Measurements from ENCODE around the gene UCK2. TPM values are rescaled to one million over a fixed set of nuclear protein-coding genes. Genes with fewer than 3 reads are reported as not detected.

The UCK2 gene
- total RNA-seq, 1 donor from 2014 or later = 44.2 TPM

DNA sequence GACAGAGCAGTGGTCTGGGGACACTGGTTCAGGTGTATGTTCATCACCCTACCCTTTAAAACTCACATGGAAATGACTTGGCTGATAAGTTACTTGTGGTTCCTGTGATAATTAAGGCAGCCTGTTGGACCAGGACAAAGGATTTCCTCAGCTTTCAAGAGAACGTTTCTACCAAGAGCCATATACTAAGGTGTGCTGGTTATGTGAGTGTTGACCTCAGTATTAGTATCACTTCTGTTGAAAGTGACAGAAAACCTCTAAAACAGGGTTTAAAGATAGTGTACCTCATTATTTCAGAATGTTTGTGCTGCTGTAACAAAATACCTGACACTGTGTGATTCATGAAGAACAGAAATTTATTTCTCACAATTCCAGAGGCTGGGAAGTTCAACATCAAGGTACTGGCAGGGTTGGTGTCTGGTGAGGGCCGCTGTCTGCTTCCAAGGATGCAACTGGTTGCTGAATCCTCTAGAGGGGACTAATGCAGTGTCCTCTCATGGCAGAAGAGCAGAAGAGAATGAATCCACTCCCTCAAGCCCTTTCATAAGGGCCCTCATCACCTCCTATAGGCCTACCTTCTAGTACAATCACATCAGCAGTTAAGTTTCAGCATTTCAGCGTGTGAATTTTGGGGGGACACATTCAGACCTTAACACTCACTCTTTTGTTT, 54.9 kb downstream of the UCK2 start:
- peaks cover 3% of the 10 kb centered on the region for H3K36me3 Mint-ChIP-seq (ENCODE audit: low read depth)
- H3K4me1 Mint-ChIP-seq (ENCODE audit: low read depth) = peaks cover 37% of the 10 kb centered on the region
- no peak overlapping the region for H3K27ac Mint-ChIP-seq (ENCODE audit: unreplicated experiment)
- TF ChIP-seq, protein P1, sequence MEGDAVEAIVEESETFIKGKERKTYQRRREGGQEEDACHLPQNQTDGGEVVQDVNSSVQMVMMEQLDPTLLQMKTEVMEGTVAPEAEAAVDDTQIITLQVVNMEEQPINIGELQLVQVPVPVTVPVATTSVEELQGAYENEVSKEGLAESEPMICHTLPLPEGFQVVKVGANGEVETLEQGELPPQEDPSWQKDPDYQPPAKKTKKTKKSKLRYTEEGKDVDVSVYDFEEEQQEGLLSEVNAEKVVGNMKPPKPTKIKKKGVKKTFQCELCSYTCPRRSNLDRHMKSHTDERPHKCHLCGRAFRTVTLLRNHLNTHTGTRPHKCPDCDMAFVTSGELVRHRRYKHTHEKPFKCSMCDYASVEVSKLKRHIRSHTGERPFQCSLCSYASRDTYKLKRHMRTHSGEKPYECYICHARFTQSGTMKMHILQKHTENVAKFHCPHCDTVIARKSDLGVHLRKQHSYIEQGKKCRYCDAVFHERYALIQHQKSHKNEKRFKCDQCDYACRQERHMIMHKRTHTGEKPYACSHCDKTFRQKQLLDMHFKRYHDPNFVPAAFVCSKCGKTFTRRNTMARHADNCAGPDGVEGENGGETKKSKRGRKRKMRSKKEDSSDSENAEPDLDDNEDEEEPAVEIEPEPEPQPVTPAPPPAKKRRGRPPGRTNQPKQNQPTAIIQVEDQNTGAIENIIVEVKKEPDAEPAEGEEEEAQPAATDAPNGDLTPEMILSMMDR (IDR thresholded peaks at IDR 0.05) = no peak
- no peak for DNase-seq (ENCODE audit: low spot score)
- no peak overlapping the region for H3K4me3 Mint-ChIP-seq (ENCODE audit: unreplicated experiment)
- H3K9me3 Mint-ChIP-seq (ENCODE audit: low read depth) = peaks cover 8% of the 10 kb centered on the region
- no peaks in the 10 kb centered on the region for H3K27me3 Mint-ChIP-seq (ENCODE audit: low read depth)

DNA sequence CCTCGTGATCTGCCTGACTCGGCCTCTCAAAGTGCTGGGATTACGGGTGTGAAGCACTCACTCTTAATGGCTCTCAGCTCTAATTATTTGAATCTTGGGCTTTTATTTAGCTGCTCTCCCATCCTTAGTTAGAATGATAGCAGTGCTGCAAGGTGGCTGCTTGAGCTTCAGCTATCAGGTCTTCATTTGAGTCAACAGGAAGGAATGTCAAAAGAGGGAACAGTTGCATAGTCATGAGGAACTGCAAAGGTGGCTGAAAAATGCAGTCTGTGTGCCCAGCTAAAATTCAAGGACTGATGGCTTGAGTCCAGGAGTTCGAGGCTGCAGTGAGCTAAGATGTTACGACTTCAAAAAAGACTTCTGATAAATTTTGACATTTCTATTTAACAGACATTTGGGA, 55.6 kb downstream of the UCK2 start:
- no peaks in the 10 kb centered on the region for H3K27me3 Mint-ChIP-seq (ENCODE audit: low read depth)
- H3K4me1 Mint-ChIP-seq (ENCODE audit: low read depth) = peaks cover 39% of the 10 kb centered on the region
- H3K27ac Mint-ChIP-seq (ENCODE audit: unreplicated experiment) = peak overlapping the region; percentile 55
- H3K36me3 Mint-ChIP-seq (ENCODE audit: low read depth) = peaks cover under 1% of the 10 kb centered on the region
- TF ChIP-seq, protein P1 (IDR thresholded peaks at IDR 0.05) = no peak
- no peak for DNase-seq (ENCODE audit: low spot score)
- H3K9me3 Mint-ChIP-seq (ENCODE audit: low read depth) = peaks cover under 1% of the 10 kb centered on the region
- H3K4me3 Mint-ChIP-seq (ENCODE audit: unreplicated experiment) = no peak overlapping the region

DNA sequence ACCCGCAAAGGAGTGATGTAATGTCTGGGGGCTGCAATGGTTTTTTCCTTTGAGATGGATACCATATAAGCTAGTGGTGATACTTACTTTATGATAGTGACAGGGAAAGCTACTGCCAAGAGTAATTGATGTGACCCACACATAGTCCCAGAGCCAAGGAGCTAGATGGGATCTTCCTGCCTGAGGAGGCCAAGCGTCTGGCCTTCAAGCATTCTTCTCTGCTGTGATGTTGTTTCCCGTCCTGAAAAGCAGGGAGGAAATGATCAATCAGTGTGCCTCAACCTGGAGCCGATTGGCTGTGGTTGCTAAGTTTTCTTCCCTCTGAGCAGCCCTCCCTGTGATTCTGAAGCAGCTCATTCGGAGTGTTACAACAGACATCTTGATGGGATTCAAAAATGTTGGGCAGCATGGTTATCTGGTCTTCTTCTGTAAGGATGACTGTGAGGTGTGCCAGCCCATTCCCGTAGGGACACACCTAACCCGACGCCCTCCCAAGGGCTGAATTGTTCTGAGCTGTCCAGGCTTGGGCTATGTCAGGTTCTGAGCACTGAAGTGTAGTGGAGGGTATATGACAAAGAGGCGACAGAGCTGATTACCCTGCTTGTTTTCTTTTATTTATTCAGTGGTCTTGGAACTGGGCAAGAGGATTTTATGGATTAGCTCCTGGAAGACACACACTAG, 56.7 kb downstream of the UCK2 start:
- Mint-ChIP-seq H3K4me1 (ENCODE audit: low read depth) (peaks cover 42% of the 10 kb centered on the region), H3K36me3 (ENCODE audit: low read depth) (no peaks in the 10 kb centered on the region), H3K27me3 (ENCODE audit: low read depth) (no peaks in the 10 kb centered on the region), H3K9me3 (ENCODE audit: low read depth) (no peaks in the 10 kb centered on the region), H3K27ac (ENCODE audit: unreplicated experiment) (peak overlapping the region; percentile 54), H3K4me3 (ENCODE audit: unreplicated experiment) (no peak overlapping the region)
- no peak for DNase-seq (ENCODE audit: low spot score)
- TF ChIP-seq, protein P1 (IDR thresholded peaks at IDR 0.05) = no peak

DNA sequence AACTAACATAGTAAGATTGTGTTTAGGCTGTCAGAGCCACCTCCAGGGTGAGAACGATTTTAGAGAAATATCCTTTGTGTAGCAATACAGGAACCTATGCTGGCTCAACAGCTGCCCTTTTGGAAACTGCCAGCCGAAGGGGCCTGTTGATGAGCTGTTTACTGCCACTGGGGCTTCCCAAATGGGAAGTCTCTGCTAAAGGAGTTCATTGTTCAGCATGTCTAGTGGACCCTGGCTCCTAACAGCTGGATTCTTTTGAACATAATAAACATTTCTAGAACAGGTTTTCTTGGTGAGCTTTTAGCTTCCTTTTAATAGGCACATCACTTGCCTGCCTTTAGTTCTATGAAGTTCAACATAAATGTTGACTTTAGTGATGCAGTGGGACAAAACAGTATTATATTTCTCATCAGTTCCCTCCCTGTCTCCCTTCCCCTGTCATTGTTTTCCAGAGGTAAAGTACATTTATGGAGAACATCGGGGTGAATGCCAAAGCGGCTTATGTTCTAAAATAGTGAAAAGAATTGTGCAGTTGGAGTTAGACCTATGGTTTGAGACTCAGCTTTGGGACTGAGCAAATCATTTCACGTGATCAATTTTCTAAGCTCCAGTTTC, 57.4 kb downstream of the UCK2 start:
- Mint-ChIP-seq H3K36me3 (ENCODE audit: low read depth) (no peaks in the 10 kb centered on the region), H3K9me3 (ENCODE audit: low read depth) (no peaks in the 10 kb centered on the region), H3K4me1 (ENCODE audit: low read depth) (peaks cover 46% of the 10 kb centered on the region), H3K4me3 (ENCODE audit: unreplicated experiment) (no peak overlapping the region), H3K27ac (ENCODE audit: unreplicated experiment) (peak overlapping the region; percentile 54), H3K27me3 (ENCODE audit: low read depth) (no peaks in the 10 kb centered on the region)
- DNase-seq (ENCODE audit: low spot score) = no peak
- TF ChIP-seq, protein P1 (IDR thresholded peaks at IDR 0.05) = no peak

DNA sequence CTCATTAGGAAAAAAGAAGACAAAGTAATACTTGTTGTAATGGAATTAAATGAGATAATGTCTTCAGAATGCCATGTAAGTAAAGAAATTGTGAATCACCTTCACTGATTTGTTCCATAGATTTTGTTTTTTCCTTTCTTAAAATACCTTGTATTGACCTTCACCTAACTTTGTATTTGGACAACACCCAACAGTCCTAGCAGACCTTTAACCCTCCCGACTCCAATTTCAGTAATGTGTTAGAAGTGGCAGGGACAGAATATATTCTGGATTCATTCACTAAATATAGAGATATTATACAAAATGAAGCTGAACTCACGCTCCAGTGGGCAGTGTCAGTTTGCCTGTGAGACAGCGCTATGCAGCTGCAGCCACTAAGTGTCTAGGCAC, 57.9 kb downstream of the UCK2 start:
- H3K9me3 Mint-ChIP-seq (ENCODE audit: low read depth) = no peaks in the 10 kb centered on the region
- TF ChIP-seq, protein P1 (IDR thresholded peaks at IDR 0.05) = no peak
- no peaks in the 10 kb centered on the region for H3K27me3 Mint-ChIP-seq (ENCODE audit: low read depth)
- no peak overlapping the region for H3K4me3 Mint-ChIP-seq (ENCODE audit: unreplicated experiment)
- DNase-seq (ENCODE audit: low spot score) = no peak
- peaks cover 51% of the 10 kb centered on the region for H3K4me1 Mint-ChIP-seq (ENCODE audit: low read depth)
- H3K27ac Mint-ChIP-seq (ENCODE audit: unreplicated experiment) = peak overlapping the region; percentile 14
- no peaks in the 10 kb centered on the region for H3K36me3 Mint-ChIP-seq (ENCODE audit: low read depth)

Measured in chondrocyte (in vitro differentiated cells).